ENCODE data around the gene MYH11.

DNA sequence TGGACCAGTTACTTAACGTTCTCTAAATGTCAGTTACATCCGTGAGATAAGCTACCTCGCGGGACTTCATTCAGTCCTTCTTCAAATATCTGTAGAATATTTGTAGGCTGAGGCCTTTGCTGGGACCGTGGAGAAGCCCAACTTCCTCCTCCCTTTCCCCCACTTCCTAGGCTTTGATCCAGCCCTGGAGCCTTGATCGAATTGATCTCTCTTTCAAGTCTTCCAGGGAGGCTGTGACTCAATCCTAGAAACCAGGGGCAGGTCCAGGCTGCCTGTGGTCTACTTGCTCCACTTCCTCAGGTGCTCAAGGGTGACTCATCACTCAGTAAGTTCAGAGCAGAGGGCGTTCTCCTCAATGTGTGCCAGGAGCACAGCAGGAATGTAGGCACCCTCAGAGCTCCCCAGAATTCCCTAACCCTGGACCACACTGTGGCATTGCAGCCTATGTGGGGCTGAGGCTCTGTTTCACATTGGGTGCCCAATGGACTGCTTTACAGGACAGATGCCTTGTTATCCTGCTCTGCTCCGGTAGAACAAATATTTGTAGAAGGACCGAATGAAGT is 42.8 kb upstream of the MYH11 start:
- TF ChIP-seq MYC (IDR thresholded peaks at IDR 0.05; ENCODE audit: low read depth, low read length): no peak
- TF ChIP-seq, protein P1, sequence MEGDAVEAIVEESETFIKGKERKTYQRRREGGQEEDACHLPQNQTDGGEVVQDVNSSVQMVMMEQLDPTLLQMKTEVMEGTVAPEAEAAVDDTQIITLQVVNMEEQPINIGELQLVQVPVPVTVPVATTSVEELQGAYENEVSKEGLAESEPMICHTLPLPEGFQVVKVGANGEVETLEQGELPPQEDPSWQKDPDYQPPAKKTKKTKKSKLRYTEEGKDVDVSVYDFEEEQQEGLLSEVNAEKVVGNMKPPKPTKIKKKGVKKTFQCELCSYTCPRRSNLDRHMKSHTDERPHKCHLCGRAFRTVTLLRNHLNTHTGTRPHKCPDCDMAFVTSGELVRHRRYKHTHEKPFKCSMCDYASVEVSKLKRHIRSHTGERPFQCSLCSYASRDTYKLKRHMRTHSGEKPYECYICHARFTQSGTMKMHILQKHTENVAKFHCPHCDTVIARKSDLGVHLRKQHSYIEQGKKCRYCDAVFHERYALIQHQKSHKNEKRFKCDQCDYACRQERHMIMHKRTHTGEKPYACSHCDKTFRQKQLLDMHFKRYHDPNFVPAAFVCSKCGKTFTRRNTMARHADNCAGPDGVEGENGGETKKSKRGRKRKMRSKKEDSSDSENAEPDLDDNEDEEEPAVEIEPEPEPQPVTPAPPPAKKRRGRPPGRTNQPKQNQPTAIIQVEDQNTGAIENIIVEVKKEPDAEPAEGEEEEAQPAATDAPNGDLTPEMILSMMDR (IDR thresholded peaks at IDR 0.05; ENCODE audit: low read depth, low read length): no peak
- TF ChIP-seq, protein P2, sequence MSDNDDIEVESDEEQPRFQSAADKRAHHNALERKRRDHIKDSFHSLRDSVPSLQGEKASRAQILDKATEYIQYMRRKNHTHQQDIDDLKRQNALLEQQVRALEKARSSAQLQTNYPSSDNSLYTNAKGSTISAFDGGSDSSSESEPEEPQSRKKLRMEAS (IDR thresholded peaks at IDR 0.05; ENCODE audit: low read depth, low read length): no peak
